Prostate gland (tissue), 2 donors: ENCODE data around the gene MED8.

Experiments
- CTCF ChIP-seq, 4 experiments: fragments of 200-600 bp in 2 of 4; fragments of 450-650 bp in 2 of 4; sonication (generic) in 2 of 4; IDR thresholded peaks; 1 replicate in 3 of 4; 2 replicates in 1 of 4; pipeline ENCODE4 v1.5.1; 2016 to 2019; ENCODE audit warnings: antibody characterized with exemption in 4 of 4, mild to moderate bottlenecking in 2 of 4, moderate library complexity in 2 of 4
- POLR2A ChIP-seq: fragments of 450-650 bp; IDR thresholded peaks from one replicate; pipeline ENCODE4 v1.6.1; 2016; ENCODE audit warnings: antibody characterized with exemption, mild to moderate bottlenecking
- POLR2AphosphoS5 ChIP-seq: sonication (generic); formaldehyde crosslinking; IDR thresholded peaks from one replicate; pipeline ENCODE4 v1.6.1; 2017; ENCODE audit warnings: antibody characterized with exemption

DNA sequence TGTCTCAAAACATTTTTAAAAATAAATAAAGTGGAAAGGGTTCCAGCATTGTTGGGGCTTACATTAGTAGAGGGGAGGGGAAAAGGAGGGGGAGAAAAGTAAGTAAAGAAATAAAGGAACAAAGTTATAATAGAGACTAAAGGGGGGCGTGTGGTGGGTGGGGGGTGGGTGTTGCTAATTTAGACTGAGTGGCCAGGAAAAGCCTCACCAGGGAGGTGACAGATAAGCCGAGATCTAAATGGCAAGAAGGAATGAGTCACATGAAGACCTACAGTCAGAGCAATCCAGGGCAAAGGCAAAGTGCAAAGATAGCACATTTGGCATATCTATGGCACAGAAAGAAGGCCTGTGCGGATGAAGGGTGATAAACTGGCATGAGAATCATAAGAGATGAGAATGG lies 44.5 kb downstream of the MED8 start:
- no peak for TF ChIP-seq POLR2A
- TF ChIP-seq CTCF (IDR thresholded peaks at IDR 0.05): no peak
- no peak for TF ChIP-seq POLR2AphosphoS5
